K562 (cell line): ENCODE results near the gene ITSN2. TPM values are rescaled to one million over a fixed set of nuclear protein-coding genes. Genes with fewer than 3 reads are reported as not detected.

Experiments used
- ATAC-seq: fragments of 200-7000 bp; cut with Tn5 transposase; 3 replicates; pipeline ENCODE4 v1.9.1; 2020; ENCODE audit warnings: moderate library complexity
- BruUV-seq: library from RNA; stranded (reverse); fragments of 400-500 nt; replicated peaks from 2 replicates; lab custom pipeline; 2021; lab: Mats Ljungman, UMichigan
- CTCF ChIA-PET: fragments of 300-600 bp; formaldehyde crosslinking; extraction: SDS; loops from one replicate; lab custom pipeline; 2021; ENCODE audit warnings: low intra/inter-chr PET ratio; lab: Yijun Ruan, JAX
- POLR2A ChIA-PET: fragments of 300-600, 350-650 bp; sonication (Branson Sonifier 250); formaldehyde crosslinking; extraction: SDS; loops from one replicate; lab custom pipeline; 2021; ENCODE audit warnings: antibody characterized with exemption, inconsistent platforms; lab: Yijun Ruan, JAX
- DNase-seq, 4 experiments: peaks; one replicate each; pipeline versions ENCODE4 v3.0.0 to v3.0.0-alpha.2; 2011 to 2018; ENCODE audit warnings: low spot score in 3 of 4, mixed read lengths in 3 of 4; ENCODE audit errors: extremely low read depth in 1 of 4
- FAIRE-seq: peaks from 2 replicates; lab custom pipeline; 2011; peaks lifted over from hg19 to GRCh38; lab: Jason Lieb, UNC
- H2AFZ ChIP-seq: 2 replicates; pipeline ENCODE4 v1.6.0; 2011; ENCODE audit warnings: low read depth, low read length, control low read depth, inconsistent platforms
- H3K27ac ChIP-seq: fragments of 200-600 bp; 3 replicates; pipeline ENCODE4 v1.8.0; 2011; ENCODE audit warnings: low read depth, mild to moderate bottlenecking, control low read depth, inconsistent platforms, low read length, moderate library complexity, mixed read lengths; ENCODE audit errors: extremely low read depth
- H3K27me3 ChIP-seq, 2 experiments: fragments of 300-600 bp in 1 of 2; 2 replicates in 1 of 2; 3 replicates in 1 of 2; pipeline versions ENCODE4 v1.6.0 to v1.8.0; 2011; ENCODE audit warnings: inconsistent platforms in 2 of 2, low read length in 2 of 2, mild to moderate bottlenecking in 1 of 2, mixed read lengths in 1 of 2, moderate library complexity in 1 of 2; ENCODE audit not compliant: control insufficient read depth in 2 of 2, insufficient read depth in 2 of 2
- H3K36me3 ChIP-seq: fragments of 300-600 bp; 3 replicates; pipeline ENCODE4 v1.8.0; 2011; ENCODE audit warnings: mild to moderate bottlenecking, low read length, inconsistent platforms; ENCODE audit not compliant: control insufficient read depth, insufficient read depth
- H3K4me1 ChIP-seq, 2 experiments: fragments of 200-600 bp in 1 of 2; replicated peaks in 1 of 2; 2 replicates in 1 of 2; 3 replicates in 1 of 2; pipeline versions ENCODE4 v1.5.1 to v1.8.0; 2011; ENCODE audit warnings: inconsistent platforms in 2 of 2, low read length in 2 of 2, mild to moderate bottlenecking in 1 of 2, mixed read lengths in 1 of 2, moderate library complexity in 1 of 2; ENCODE audit not compliant: control insufficient read depth in 2 of 2, insufficient read depth in 2 of 2
- H3K4me2 ChIP-seq: 2 replicates; pipeline ENCODE4 v1.6.1; 2011; ENCODE audit warnings: low read length, control low read depth, inconsistent platforms, mixed read lengths; ENCODE audit not compliant: insufficient read depth
- H3K4me3 ChIP-seq: fragments of 200-600 bp; sonication (generic), shearing (Covaris generic); 2 replicates; pipeline ENCODE4 v1.5.1; 2016; ENCODE audit warnings: control low read depth, inconsistent platforms
- H3K79me2 ChIP-seq: fragments of 200-600 bp; 3 replicates; pipeline ENCODE4 v1.8.0; 2011; ENCODE audit warnings: low read length, inconsistent platforms; ENCODE audit not compliant: control insufficient read depth, insufficient read depth
- H3K9ac ChIP-seq, 2 experiments: 2 replicates each; pipeline versions ENCODE4 v1.6.0 to v1.6.1; 2011; ENCODE audit warnings: low read depth in 2 of 2, low read length in 2 of 2, control low read depth in 1 of 2, inconsistent platforms in 1 of 2, mild to moderate bottlenecking in 1 of 2, mixed read lengths in 1 of 2; ENCODE audit not compliant: insufficient read depth in 1 of 2
- H3K9me1 ChIP-seq: one replicate; pipeline ENCODE4 v1.6.0; 2011; ENCODE audit warnings: inconsistent platforms, mild to moderate bottlenecking, low read length, moderate library complexity; ENCODE audit not compliant: control insufficient read depth, insufficient read depth
- H3K9me3 ChIP-seq: replicated peaks from 2 replicates; pipeline ENCODE4 v1.5.1; 2011; ENCODE audit warnings: low read depth, low read length, inconsistent platforms; ENCODE audit not compliant: control insufficient read depth, insufficient read depth
- H4K20me1 ChIP-seq: replicated peaks from 2 replicates; pipeline ENCODE4 v1.6.1; 2011; ENCODE audit warnings: low read length, inconsistent platforms, mixed read lengths; ENCODE audit not compliant: control insufficient read depth, insufficient read depth
- FOXA3 ChIP-seq, 2 experiments: fragments of 450-650 bp in 1 of 2; sonication (generic) in 1 of 2; formaldehyde crosslinking; IDR thresholded peaks in 1 of 2; conservative IDR thresholded peaks in 1 of 2; 2 replicates each; pipeline versions ENCODE4 v1.4.0 to v1.8.0; 2020 to 2022; ENCODE audit warnings: mild to moderate bottlenecking in 2 of 2, missing genetic modification reagents in 1 of 2
- FUS ChIP-seq: fragments of 200-400 bp; formaldehyde crosslinking; optimal IDR thresholded peaks from 2 replicates; pipeline ENCODE3; 2017; ENCODE audit warnings: low read depth, low read length
- NFE2L1 ChIP-seq: fragments of 450-650 bp; IDR thresholded peaks from 2 replicates; pipeline ENCODE4 v1.6.1; 2016; ENCODE audit warnings: missing genetic modification characterization, low read depth, mild to moderate bottlenecking, missing compliant biosample characterization, moderate library complexity, borderline replicate concordance
- PYGO2 ChIP-seq: fragments of 450-650 bp; IDR thresholded peaks from 2 replicates; pipeline ENCODE4 v1.6.1; 2016; ENCODE audit warnings: mild to moderate bottlenecking, missing genetic modification characterization, moderate library complexity, missing compliant biosample characterization
- RBM39 ChIP-seq: fragments of 200-400 bp; formaldehyde crosslinking; optimal IDR thresholded peaks from 2 replicates; pipeline ENCODE3; 2018; ENCODE audit warnings: low read depth, low read length
- RFX5 ChIP-seq: IDR thresholded peaks from 2 replicates; pipeline ENCODE4 v1.6.1; 2011; ENCODE audit warnings: low read depth, mild to moderate bottlenecking, improper control_type of control experiment, low read length
- SIN3A ChIP-seq, 2 experiments: fragments of 150-350 bp in 1 of 2; IDR thresholded peaks; 2 replicates each; pipeline ENCODE4 v1.6.1; 2011 to 2016; ENCODE audit warnings: borderline replicate concordance in 2 of 2, low read depth in 2 of 2, low read length in 2 of 2, mild to moderate bottlenecking in 2 of 2, moderate library complexity in 2 of 2; ENCODE audit not compliant: control insufficient read depth in 1 of 2
- SIN3B ChIP-seq: fragments of 450-650 bp; IDR thresholded peaks from 2 replicates; pipeline ENCODE4 v1.6.1; 2017; ENCODE audit warnings: low read depth, mild to moderate bottlenecking, moderate library complexity
- TEAD1 ChIP-seq, 2 experiments: fragments of 450-650 bp in 1 of 2; sonication (generic) in 1 of 2; formaldehyde crosslinking; IDR thresholded peaks; 2 replicates each; pipeline versions ENCODE4 v1.4.0 to v1.8.0; 2020 to 2022; ENCODE audit warnings: mild to moderate bottlenecking in 2 of 2, missing genetic modification reagents in 1 of 2
- ZKSCAN3 ChIP-seq: fragments of 250-450 bp; sonication (Bioruptor Pico); IDR thresholded peaks from 2 replicates; pipeline ENCODE4 v1.4.0; 2020
- ZNF121 ChIP-seq: sonication (generic); formaldehyde crosslinking; conservative IDR thresholded peaks from 2 replicates; pipeline ENCODE4 v1.8.0; 2022; ENCODE audit warnings: missing genetic modification reagents
- WGBS: fragments of 100-300 bp; shearing (Covaris generic); methylation state at CpG from one replicate; pipeline ENCODE4 v1.1.6; 2016; ENCODE audit warnings: low coverage, mixed read lengths; ENCODE audit not compliant: insufficient coverage; ENCODE audit errors: missing lambda C conversion rate; 5-methylcytosine and 5-hydroxymethylcytosine counted together
- in situ Hi-C: fragments of 300-500 bp; cut with MboI; formaldehyde crosslinking; loops from 4 replicates; pipeline ENCODE4 v1.15.0; 2018; ENCODE audit warnings: inconsistent platforms, mixed read lengths
- intact Hi-C: fragments of 100-400 bp; cut with micrococcal nuclease; formaldehyde crosslinking; loops from 2 replicates; pipeline ENCODE4 v1.14.2; 2022
- polyA plus RNA-seq, 8 experiments: library from polyadenylated mRNA; depleted of rRNA in 4 of 8; stranded (reverse) in 5 of 8; unstranded in 3 of 8; fragments of >200 nt; fragmentation: Nextera tagmentation in 2 of 8; fragmentation: Illumina TruSeq in 1 of 8; extraction: Ambion mirVana in 2 of 8; extraction: Trizol in 1 of 8; gene quantifications; 2 replicates each; pipeline versions ENCODE4 v1.2.1 to v1.2.3, GENCODE V29; 2011 to 2014; ENCODE audit warnings: inconsistent platforms in 1 of 8, missing spikeins in 1 of 8
- total RNA-seq, 7 experiments: library from RNA; depleted of rRNA in 6 of 7; stranded (reverse); fragments of >200 nt in 6 of 7; fragmentation: Illumina TruSeq in 2 of 7; extraction: Trizol in 2 of 7; gene quantifications; 2 replicates each; pipeline versions ENCODE4 v1.2.1 to v1.2.3, GENCODE V29; 2011 to 2021; ENCODE audit warnings: low replicate concordance in 1 of 7

ITSN2 gene
- total and polyA plus RNA-seq, 9 of the 15 experiments (the other 6 are each of a cell fraction or from before 2014, with no cell fraction given) = 6.6 to 19.9 (median 15.2) TPM

DNA sequence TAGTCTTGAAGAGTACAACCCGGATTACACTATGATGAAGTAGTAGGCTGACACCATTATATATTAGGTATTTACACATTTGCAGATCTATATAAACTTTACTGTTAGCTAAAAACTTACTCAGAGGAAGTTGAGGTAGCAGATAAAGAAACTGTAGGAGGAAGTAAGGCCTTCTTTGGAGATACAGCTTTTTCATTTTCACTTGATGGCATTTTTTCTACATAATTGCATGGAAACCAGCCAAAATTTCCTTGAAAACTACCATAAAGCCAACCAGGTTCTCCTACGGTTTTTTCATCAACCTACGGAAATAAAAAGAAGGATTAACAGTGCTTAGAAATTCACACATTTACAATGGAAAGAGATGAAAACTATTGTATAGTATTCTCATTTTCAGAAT is 98.9 kb downstream of the ITSN2 start (continued):
- no peak for TF ChIP-seq RBM39
- no peak for TF ChIP-seq RFX5
- no peak for TF ChIP-seq ZNF121 (CRISPR knock-in tag)
- no peak for TF ChIP-seq SIN3A (IDR thresholded peaks at IDR 0.05; ENCODE audit: borderline replicate concordance in 2 of 2, control insufficient read depth in 1 of 2, low read depth in 2 of 2, low read length in 2 of 2)
- TF ChIP-seq SIN3B = no peak
- no peak for TF ChIP-seq ZKSCAN3 (CRISPR knock-in tag)

DNA sequence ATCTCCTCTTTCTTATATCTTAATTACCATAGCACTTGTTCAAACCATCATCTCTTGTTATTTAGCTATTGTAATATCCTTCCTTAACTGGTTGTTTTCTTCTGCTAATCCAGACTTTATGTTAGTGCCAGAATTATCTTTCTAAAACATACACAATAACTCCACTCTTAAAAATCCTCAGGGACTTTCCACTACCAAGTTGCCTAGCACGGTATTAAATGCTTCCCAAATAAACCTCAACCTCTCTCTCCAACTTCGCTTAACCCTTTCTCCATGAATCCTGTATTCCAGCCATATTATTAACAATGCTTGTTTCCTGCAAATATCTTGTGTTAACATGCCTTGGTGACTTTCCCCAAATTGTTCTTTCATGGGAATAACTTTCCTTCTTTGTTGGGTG is 101.0 kb downstream of the ITSN2 start:
- no peak overlapping the region for H3K4me3 ChIP-seq
- no peak for FAIRE-seq
- 51% methylated on average over 2 of the region's 2 CpGs for WGBS
- H3K36me3 ChIP-seq = peaks cover under 1% of the 10 kb centered on the region; the same call in 1 of the 3 replicates
- no peak overlapping the region for H3K27ac ChIP-seq
- H3K9me1 ChIP-seq = no peaks in the 10 kb centered on the region
- no peak overlapping the region for H2AFZ ChIP-seq
- H3K4me1 ChIP-seq = no peaks in the 10 kb centered on the region; a peak in 1 of 5 replicates
- POLR2A ChIA-PET = interaction anchor here (1.2 kb wide), 1 partner anchor 14 kb away, joined by 5 read pairs; no protein-coding TSS in a partner anchor
- H4K20me1 ChIP-seq = no peaks in the 10 kb centered on the region
- in situ Hi-C loops = no loop called here
- no peaks in the 10 kb centered on the region for H3K27me3 ChIP-seq
- H3K79me2 ChIP-seq = no peaks in the 10 kb centered on the region
- no peak for TF ChIP-seq NFE2L1 (tag)
- TF ChIP-seq TEAD1 (CRISPR knock-in tag; IDR thresholded peaks at IDR 0.05) = no peak
- TF ChIP-seq FUS = no peak
- TF ChIP-seq FOXA3 (CRISPR knock-in tag; conservative IDR thresholded peaks at IDR 0.05 in 1 of 2, IDR thresholded peaks at IDR 0.05 in 1 of 2) = no peak
- no peak for TF ChIP-seq PYGO2 (tag)
- TF ChIP-seq, all 486 proteins: peak for 0
- ATAC-seq = no peak
- CTCF ChIA-PET = no interaction called here
- no TSS peak for BruUV-seq
- DNase-seq = no peak
- Histone ChIP-seq H3K9ac (no peak overlapping the region), H3K9me3 (no peaks in the 10 kb centered on the region), H3K4me2 (no peak overlapping the region)
- intact Hi-C loops = no loop called here
